ENCODE measurements around the gene DAPK1.

DNA sequence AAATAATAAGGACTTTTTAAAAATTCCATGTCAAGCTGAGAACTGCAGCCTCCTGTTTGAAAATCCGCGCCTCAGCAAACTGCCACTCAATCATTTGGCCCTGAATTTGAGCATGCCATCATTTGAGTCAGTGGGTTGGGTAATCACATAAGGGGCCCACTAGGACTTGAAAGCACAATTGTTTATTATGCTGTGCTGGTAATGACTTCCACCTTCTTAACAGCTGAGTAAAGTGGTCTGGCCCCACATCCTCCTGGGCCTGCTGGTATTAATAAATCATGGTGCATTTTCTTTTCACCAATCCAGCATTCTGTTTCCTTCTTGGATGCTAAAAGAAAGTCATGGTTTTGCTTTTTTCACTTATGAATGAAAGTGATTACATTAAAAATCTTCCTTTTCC lies 125.3 kb downstream of the DAPK1 start:
- TF ChIP-seq, protein P1, sequence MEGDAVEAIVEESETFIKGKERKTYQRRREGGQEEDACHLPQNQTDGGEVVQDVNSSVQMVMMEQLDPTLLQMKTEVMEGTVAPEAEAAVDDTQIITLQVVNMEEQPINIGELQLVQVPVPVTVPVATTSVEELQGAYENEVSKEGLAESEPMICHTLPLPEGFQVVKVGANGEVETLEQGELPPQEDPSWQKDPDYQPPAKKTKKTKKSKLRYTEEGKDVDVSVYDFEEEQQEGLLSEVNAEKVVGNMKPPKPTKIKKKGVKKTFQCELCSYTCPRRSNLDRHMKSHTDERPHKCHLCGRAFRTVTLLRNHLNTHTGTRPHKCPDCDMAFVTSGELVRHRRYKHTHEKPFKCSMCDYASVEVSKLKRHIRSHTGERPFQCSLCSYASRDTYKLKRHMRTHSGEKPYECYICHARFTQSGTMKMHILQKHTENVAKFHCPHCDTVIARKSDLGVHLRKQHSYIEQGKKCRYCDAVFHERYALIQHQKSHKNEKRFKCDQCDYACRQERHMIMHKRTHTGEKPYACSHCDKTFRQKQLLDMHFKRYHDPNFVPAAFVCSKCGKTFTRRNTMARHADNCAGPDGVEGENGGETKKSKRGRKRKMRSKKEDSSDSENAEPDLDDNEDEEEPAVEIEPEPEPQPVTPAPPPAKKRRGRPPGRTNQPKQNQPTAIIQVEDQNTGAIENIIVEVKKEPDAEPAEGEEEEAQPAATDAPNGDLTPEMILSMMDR (IDR thresholded peaks at IDR 0.05): no peak
- TF ChIP-seq EZH2phosphoT487 (IDR thresholded peaks at IDR 0.05): no peak
- no peak for TF ChIP-seq EZH2 (IDR thresholded peaks at IDR 0.05)

All from neural progenitor cell (in vitro differentiated cells).